Keratinocyte (primary cell): ENCODE results near the gene ANO7. TPM values are rescaled to one million over a fixed set of nuclear protein-coding genes. Genes with fewer than 3 reads are reported as not detected.

ENCODE experiments used
- DNase-seq: peaks from one replicate; pipeline ENCODE4 v3.0.0-alpha.2; 2011; ENCODE audit warnings: low read depth, missing footprints, low spot score
- FAIRE-seq: peaks from 2 replicates; lab custom pipeline; 2011; peaks lifted over from hg19 to GRCh38; lab: Jason Lieb, UNC
- H2AFZ ChIP-seq: 2 replicates; pipeline ENCODE4 v1.6.0; 2012; ENCODE audit warnings: low read length, control low read depth, inconsistent platforms; ENCODE audit not compliant: control insufficient read depth
- H3K27ac ChIP-seq: 2 replicates; pipeline ENCODE4 v1.5.1; 2011; ENCODE audit warnings: low read length; ENCODE audit not compliant: control insufficient read depth, insufficient read depth
- H3K27me3 ChIP-seq: 3 replicates; pipeline ENCODE4 v1.6.0; 2011; ENCODE audit warnings: low read length; ENCODE audit not compliant: control insufficient read depth, insufficient read depth; ENCODE audit errors: extremely low read depth
- H3K36me3 ChIP-seq, 2 experiments: 2 replicates in 1 of 2; 3 replicates in 1 of 2; pipeline ENCODE4 v1.5.1; 2011; ENCODE audit warnings: low read length in 2 of 2, mild to moderate bottlenecking in 1 of 2; ENCODE audit not compliant: control insufficient read depth in 2 of 2, insufficient read depth in 2 of 2; ENCODE audit errors: extremely low read depth in 1 of 2
- H3K4me1 ChIP-seq: 3 replicates; pipeline ENCODE4 v1.5.1; 2011; ENCODE audit warnings: low read length; ENCODE audit not compliant: control insufficient read depth, insufficient read depth; ENCODE audit errors: extremely low read depth
- H3K4me2 ChIP-seq: 3 replicates; pipeline ENCODE4 v1.6.0; 2011; ENCODE audit warnings: low read depth, low read length; ENCODE audit not compliant: control insufficient read depth, insufficient read depth; ENCODE audit errors: extremely low read depth
- H3K4me3 ChIP-seq, 3 experiments: fragments of 200-600 bp in 1 of 3; sonication (generic) in 1 of 3; 2 replicates in 2 of 3; 3 replicates in 1 of 3; pipeline ENCODE4 v1.5.1; 2011 to 2016; ENCODE audit warnings: low read length in 3 of 3, mild to moderate bottlenecking in 3 of 3, control low read depth in 2 of 3, inconsistent platforms in 1 of 3, low read depth in 1 of 3, mixed read lengths in 1 of 3, mixed run types in 1 of 3, moderate library complexity in 1 of 3; ENCODE audit not compliant: control insufficient read depth in 2 of 3, insufficient read depth in 2 of 3; ENCODE audit errors: extremely low read depth in 1 of 3
- H3K79me2 ChIP-seq: 2 replicates; pipeline ENCODE4 v1.6.0; 2012; ENCODE audit warnings: low read length; ENCODE audit not compliant: control insufficient read depth, insufficient read depth
- H3K9ac ChIP-seq: 3 replicates; pipeline ENCODE4 v1.6.0; 2011; ENCODE audit warnings: low read length; ENCODE audit not compliant: control insufficient read depth, insufficient read depth; ENCODE audit errors: extremely low read depth
- H3K9me1 ChIP-seq: 3 replicates; pipeline ENCODE4 v1.6.0; 2011; ENCODE audit warnings: low read length; ENCODE audit not compliant: control insufficient read depth, insufficient read depth; ENCODE audit errors: extremely low read depth
- H3K9me3 ChIP-seq: 2 replicates; pipeline ENCODE4 v1.5.1; 2012; ENCODE audit warnings: low read depth, low read length; ENCODE audit not compliant: control insufficient read depth
- H4K20me1 ChIP-seq: 3 replicates; pipeline ENCODE4 v1.6.0; 2011; ENCODE audit warnings: low read length; ENCODE audit not compliant: control insufficient read depth, insufficient read depth; ENCODE audit errors: extremely low read depth
- EZH2 ChIP-seq: IDR thresholded peaks from one replicate; pipeline ENCODE4 v1.6.1; 2012; ENCODE audit warnings: inconsistent platforms, mild to moderate bottlenecking, low read length, moderate library complexity
- dilution Hi-C: fragments of 300-500 bp; cut with MboI; formaldehyde crosslinking; loops from one replicate; pipeline ENCODE4 v1.7.0; 2020; ENCODE audit warnings: low sequenced_read_pairs; ENCODE audit not compliant: extremely low pct_ligation_motif_present
- polyA plus RNA-seq, 5 experiments: library from polyadenylated mRNA; depleted of rRNA in 3 of 5; stranded (reverse) in 3 of 5; stranded (forward) in 1 of 5; unstranded in 1 of 5; fragments of >200 nt; gene quantifications; 1 replicate in 1 of 5; 2 replicates in 3 of 5; 3 replicates in 1 of 5; pipeline versions ENCODE4 v1.2.1 to v1.2.3, GENCODE V29; 2011 to 2012; ENCODE audit warnings: missing spikeins in 2 of 5, low read depth in 1 of 5, low replicate concordance in 1 of 5
- TF ChIP-seq, protein P1 (sequence below), 3 experiments: IDR thresholded peaks in 1 of 3; conservative IDR thresholded peaks in 1 of 3; optimal IDR thresholded peaks in 1 of 3; 2 replicates in 2 of 3; 3 replicates in 1 of 3; pipeline versions ENCODE3 to v1.5.1; 2011; ENCODE audit warnings: low read length in 3 of 3, mild to moderate bottlenecking in 3 of 3, moderate library complexity in 2 of 3, control low read depth in 1 of 3, inconsistent platforms in 1 of 3; ENCODE audit not compliant: insufficient read depth in 2 of 3; ENCODE audit errors: extremely low read depth in 1 of 3

ANO7 gene
- polyA plus RNA-seq, 1 donor (not counting 4 experiments of a cell fraction or from before 2014, with no cell fraction given): 0.14 TPM

DNA sequence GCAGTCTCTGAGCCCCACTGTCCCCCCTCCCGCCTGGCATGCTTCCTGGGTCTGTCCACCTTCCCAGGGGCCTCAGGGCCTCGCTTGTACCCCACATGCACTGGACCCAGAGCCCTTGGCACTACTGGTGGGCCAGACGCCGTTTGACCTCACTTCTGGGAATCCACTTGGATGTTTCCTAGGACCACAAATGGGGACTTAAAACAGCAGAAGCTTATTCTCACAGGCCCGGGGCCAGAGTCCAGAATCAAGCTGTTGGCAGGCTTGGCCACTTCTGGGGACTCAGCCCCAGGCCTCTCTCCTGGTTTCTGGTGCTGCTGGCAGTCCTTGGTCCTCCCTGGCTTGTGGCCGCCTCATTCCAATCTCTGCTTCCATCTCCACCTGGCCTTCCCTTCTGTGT is 19.6 kb downstream of the ANO7 start:
- no peaks in the 10 kb centered on the region for H3K79me2 ChIP-seq
- H3K4me1 ChIP-seq: no peaks in the 10 kb centered on the region
- no peak overlapping the region for H2AFZ ChIP-seq
- no peak overlapping the region for H3K9ac ChIP-seq
- H3K36me3 ChIP-seq: no peaks in the 10 kb centered on the region
- no peaks in the 10 kb centered on the region for H4K20me1 ChIP-seq
- H3K9me1 ChIP-seq: no peaks in the 10 kb centered on the region
- H3K9me3 ChIP-seq: no peaks in the 10 kb centered on the region
- H3K27me3 ChIP-seq: peaks cover 6% of the 10 kb centered on the region
- H3K27ac ChIP-seq: no peak overlapping the region
- FAIRE-seq (no peak), DNase-seq (no peak)
- H3K4me3 ChIP-seq: no peak overlapping the region
- TF ChIP-seq, protein P1, sequence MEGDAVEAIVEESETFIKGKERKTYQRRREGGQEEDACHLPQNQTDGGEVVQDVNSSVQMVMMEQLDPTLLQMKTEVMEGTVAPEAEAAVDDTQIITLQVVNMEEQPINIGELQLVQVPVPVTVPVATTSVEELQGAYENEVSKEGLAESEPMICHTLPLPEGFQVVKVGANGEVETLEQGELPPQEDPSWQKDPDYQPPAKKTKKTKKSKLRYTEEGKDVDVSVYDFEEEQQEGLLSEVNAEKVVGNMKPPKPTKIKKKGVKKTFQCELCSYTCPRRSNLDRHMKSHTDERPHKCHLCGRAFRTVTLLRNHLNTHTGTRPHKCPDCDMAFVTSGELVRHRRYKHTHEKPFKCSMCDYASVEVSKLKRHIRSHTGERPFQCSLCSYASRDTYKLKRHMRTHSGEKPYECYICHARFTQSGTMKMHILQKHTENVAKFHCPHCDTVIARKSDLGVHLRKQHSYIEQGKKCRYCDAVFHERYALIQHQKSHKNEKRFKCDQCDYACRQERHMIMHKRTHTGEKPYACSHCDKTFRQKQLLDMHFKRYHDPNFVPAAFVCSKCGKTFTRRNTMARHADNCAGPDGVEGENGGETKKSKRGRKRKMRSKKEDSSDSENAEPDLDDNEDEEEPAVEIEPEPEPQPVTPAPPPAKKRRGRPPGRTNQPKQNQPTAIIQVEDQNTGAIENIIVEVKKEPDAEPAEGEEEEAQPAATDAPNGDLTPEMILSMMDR (optimal IDR thresholded peaks at IDR 0.05 in 1 of 3, IDR thresholded peaks at IDR 0.05 in 1 of 3, conservative IDR thresholded peaks at IDR 0.05 in 1 of 3; ENCODE audit: extremely low read depth in 1 of 3, insufficient read depth in 2 of 3, low read length in 3 of 3): no peak
- no peak for TF ChIP-seq EZH2
- H3K4me2 ChIP-seq: no peak overlapping the region
- dilution Hi-C loops: no loop called here

GRCh38 chr2:241209271-241209670 is 20.8 kb downstream of the ANO7 start:
- peaks cover 15% of the 10 kb centered on the region for H3K27me3 ChIP-seq
- FAIRE-seq: no peak

More at GRCh38 chr2:241209271-241209670, 20.8 kb downstream of the ANO7 start:
- Histone ChIP-seq H3K9ac (no peak overlapping the region), H3K27ac (no peak overlapping the region), H3K36me3 (no peaks in the 10 kb centered on the region), H3K9me3 (no peaks in the 10 kb centered on the region), H3K4me2 (no peak overlapping the region), H2AFZ (no peak overlapping the region), H3K4me3 (no peak overlapping the region), H3K9me1 (no peaks in the 10 kb centered on the region), H3K79me2 (no peaks in the 10 kb centered on the region), H4K20me1 (no peaks in the 10 kb centered on the region), H3K4me1 (no peaks in the 10 kb centered on the region)
- dilution Hi-C loops: no loop called here
- DNase-seq: no peak
- TF ChIP-seq EZH2: no peak
- TF ChIP-seq, protein P1 (optimal IDR thresholded peaks at IDR 0.05 in 1 of 3, IDR thresholded peaks at IDR 0.05 in 1 of 3, conservative IDR thresholded peaks at IDR 0.05 in 1 of 3; ENCODE audit: extremely low read depth in 1 of 3, insufficient read depth in 2 of 3, low read length in 3 of 3): no peak
